SK-N-SH treated with all-trans-retinoic acid at 6 μM for 48 hours (cell line): ENCODE measurements around the gene STK38L.

Experiments
- ATAC-seq: fragments of 200-7000 bp; cut with Tn5 transposase; 3 replicates; pipeline ENCODE4 v1.9.1; 2020; ENCODE audit warnings: mild to moderate bottlenecking, moderate library complexity
- ARNTL ChIP-seq: fragments of 450-650 bp; formaldehyde crosslinking; IDR thresholded peaks from 2 replicates; pipeline ENCODE4 v1.5.0; 2020; ENCODE audit warnings: low read depth, mild to moderate bottlenecking, moderate library complexity, borderline replicate concordance
- BACH2 ChIP-seq: fragments of 250-450 bp; sonication (Bioruptor Pico); IDR thresholded peaks from 2 replicates; pipeline ENCODE4 v1.9.0; 2021; ENCODE audit warnings: mild to moderate bottlenecking, borderline replicate concordance
- CREB5 ChIP-seq: fragments of 250-450 bp; sonication (Bioruptor Pico); IDR thresholded peaks from 2 replicates; pipeline ENCODE4 v1.5.1; 2020; ENCODE audit warnings: low read depth, mild to moderate bottlenecking, moderate library complexity
- CSDC2 ChIP-seq: fragments of 250-450 bp; sonication (Bioruptor Pico); IDR thresholded peaks from 2 replicates; pipeline ENCODE4 v1.5.0; 2020; ENCODE audit warnings: mild to moderate bottlenecking, moderate library complexity
- ESRRG ChIP-seq: fragments of 250-450 bp; sonication (Bioruptor Pico); IDR thresholded peaks from 2 replicates; pipeline ENCODE4 v1.6.1; 2021; ENCODE audit warnings: mild to moderate bottlenecking
- ISL1 ChIP-seq: fragments of 250-450 bp; sonication (Bioruptor Pico); IDR thresholded peaks from 2 replicates; pipeline ENCODE4 v2.1.2; 2022; ENCODE audit warnings: mild to moderate bottlenecking, moderate library complexity
- OSR1 ChIP-seq: fragments of 250-450 bp; sonication (Bioruptor Pico); IDR thresholded peaks from 2 replicates; pipeline ENCODE4 v1.8.0; 2022; ENCODE audit warnings: moderate library complexity, mild to moderate bottlenecking, inconsistent platforms
- PATZ1 ChIP-seq: fragments of 250-450 bp; sonication (Bioruptor Pico); IDR thresholded peaks from 2 replicates; pipeline ENCODE4 v1.8.0; 2020; ENCODE audit warnings: mild to moderate bottlenecking, moderate library complexity, borderline replicate concordance
- PPARA ChIP-seq: fragments of 250-450 bp; sonication (Bioruptor Pico); IDR thresholded peaks from 2 replicates; pipeline ENCODE4 v1.5.0; 2020; ENCODE audit warnings: mild to moderate bottlenecking, borderline replicate concordance
- RARB ChIP-seq: fragments of 250-450 bp; sonication (Bioruptor Pico); IDR thresholded peaks from 2 replicates; pipeline ENCODE4 v1.8.0; 2021; ENCODE audit warnings: mild to moderate bottlenecking, moderate library complexity
- SNAI2 ChIP-seq: fragments of 250-450 bp; sonication (Bioruptor Pico); IDR thresholded peaks from 2 replicates; pipeline ENCODE4 v1.5.0; 2020; ENCODE audit warnings: mild to moderate bottlenecking, moderate library complexity
- TCF4 ChIP-seq: fragments of 250-450 bp; sonication (Bioruptor Pico); IDR thresholded peaks from 2 replicates; pipeline ENCODE4 v1.8.0; 2021; ENCODE audit warnings: mild to moderate bottlenecking, moderate library complexity, borderline replicate concordance
- TOX ChIP-seq: fragments of 250-450 bp; sonication (Bioruptor Pico); IDR thresholded peaks from 2 replicates; pipeline ENCODE4 v1.8.0; 2021; ENCODE audit warnings: mild to moderate bottlenecking, moderate library complexity, borderline replicate concordance
- ZFP3 ChIP-seq: fragments of 250-450 bp; sonication (Bioruptor Pico); IDR thresholded peaks from 2 replicates; pipeline ENCODE4 v1.5.0; 2020; ENCODE audit warnings: mild to moderate bottlenecking, moderate library complexity
- ZFP30 ChIP-seq: fragments of 450-650 bp; formaldehyde crosslinking; IDR thresholded peaks from 2 replicates; pipeline ENCODE4 v1.5.0; 2022; ENCODE audit warnings: mild to moderate bottlenecking, moderate library complexity
- ZNF70 ChIP-seq: fragments of 450-650 bp; formaldehyde crosslinking; IDR thresholded peaks from 2 replicates; pipeline ENCODE4 v1.5.0; 2020; ENCODE audit warnings: mild to moderate bottlenecking, moderate library complexity
- ZNF8 ChIP-seq: fragments of 450-650 bp; formaldehyde crosslinking; IDR thresholded peaks from 2 replicates; pipeline ENCODE4 v1.5.0; 2020; ENCODE audit warnings: mild to moderate bottlenecking, moderate library complexity
- TF ChIP-seq, protein P1 (sequence below): fragments of 250-450 bp; sonication (Bioruptor Pico); IDR thresholded peaks from 2 replicates; pipeline ENCODE4 v1.8.0; 2021; ENCODE audit warnings: low read depth, mild to moderate bottlenecking, moderate library complexity, borderline replicate concordance
- TF ChIP-seq, protein P2 (sequence below): fragments of 250-450 bp; sonication (Bioruptor Pico); IDR thresholded peaks from 2 replicates; pipeline ENCODE4 v1.5.1; 2021; ENCODE audit warnings: mild to moderate bottlenecking, moderate library complexity
- TF ChIP-seq, protein P3 (sequence below): fragments of 250-450 bp; sonication (Bioruptor Pico); IDR thresholded peaks from 2 replicates; pipeline ENCODE4 v1.5.0; 2020; ENCODE audit warnings: mild to moderate bottlenecking, moderate library complexity

The STK38L gene

GRCh38 chr12:27246774-27247173 lies 2.7 kb downstream of the STK38L start:
- ATAC-seq, result no peak
- TF ChIP-seq SNAI2 (CRISPR knock-in tag) (no peak), TOX (CRISPR knock-in tag) (no peak), ISL1 (no peak), PATZ1 (no peak), ZNF8 (CRISPR knock-in tag) (no peak), ZFP30 (no peak), PPARA (no peak), CREB5 (CRISPR knock-in tag) (no peak), ZNF70 (CRISPR knock-in tag) (no peak), OSR1 (CRISPR knock-in tag) (no peak), CSDC2 (CRISPR knock-in tag) (no peak), ESRRG (CRISPR knock-in tag) (no peak), ZFP3 (CRISPR knock-in tag) (no peak)
- TF ChIP-seq, protein P1, sequence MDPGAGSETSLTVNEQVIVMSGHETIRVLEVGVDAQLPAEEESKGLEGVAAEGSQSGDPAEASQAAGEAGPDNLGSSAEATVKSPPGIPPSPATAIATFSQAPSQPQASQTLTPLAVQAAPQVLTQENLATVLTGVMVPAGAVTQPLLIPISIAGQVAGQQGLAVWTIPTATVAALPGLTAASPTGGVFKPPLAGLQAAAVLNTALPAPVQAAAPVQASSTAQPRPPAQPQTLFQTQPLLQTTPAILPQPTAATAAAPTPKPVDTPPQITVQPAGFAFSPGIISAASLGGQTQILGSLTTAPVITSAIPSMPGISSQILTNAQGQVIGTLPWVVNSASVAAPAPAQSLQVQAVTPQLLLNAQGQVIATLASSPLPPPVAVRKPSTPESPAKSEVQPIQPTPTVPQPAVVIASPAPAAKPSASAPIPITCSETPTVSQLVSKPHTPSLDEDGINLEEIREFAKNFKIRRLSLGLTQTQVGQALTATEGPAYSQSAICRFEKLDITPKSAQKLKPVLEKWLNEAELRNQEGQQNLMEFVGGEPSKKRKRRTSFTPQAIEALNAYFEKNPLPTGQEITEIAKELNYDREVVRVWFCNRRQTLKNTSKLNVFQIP, result no peak
- TF ChIP-seq, protein P2, sequence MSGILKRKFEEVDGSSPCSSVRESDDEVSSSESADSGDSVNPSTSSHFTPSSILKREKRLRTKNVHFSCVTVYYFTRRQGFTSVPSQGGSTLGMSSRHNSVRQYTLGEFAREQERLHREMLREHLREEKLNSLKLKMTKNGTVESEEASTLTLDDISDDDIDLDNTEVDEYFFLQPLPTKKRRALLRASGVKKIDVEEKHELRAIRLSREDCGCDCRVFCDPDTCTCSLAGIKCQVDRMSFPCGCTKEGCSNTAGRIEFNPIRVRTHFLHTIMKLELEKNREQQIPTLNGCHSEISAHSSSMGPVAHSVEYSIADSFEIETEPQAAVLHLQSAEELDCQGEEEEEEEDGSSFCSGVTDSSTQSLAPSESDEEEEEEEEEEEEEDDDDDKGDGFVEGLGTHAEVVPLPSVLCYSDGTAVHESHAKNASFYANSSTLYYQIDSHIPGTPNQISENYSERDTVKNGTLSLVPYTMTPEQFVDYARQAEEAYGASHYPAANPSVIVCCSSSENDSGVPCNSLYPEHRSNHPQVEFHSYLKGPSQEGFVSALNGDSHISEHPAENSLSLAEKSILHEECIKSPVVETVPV, result no peak
- TF ChIP-seq, all 23 proteins: peak for 0

GRCh38 chr12:27252934-27253333 lies 8.8 kb downstream of the STK38L start:
- TF ChIP-seq ZFP3 (CRISPR knock-in tag) (no peak), TOX (CRISPR knock-in tag) (no peak), PATZ1 (no peak), ISL1 (no peak)

GRCh38 chr12:27253347-27253746 lies 9.3 kb downstream of the STK38L start:
- no peak for ATAC-seq
- TF ChIP-seq ZFP3 (CRISPR knock-in tag), result no peak
- TF ChIP-seq ZNF70 (CRISPR knock-in tag), result no peak
- TF ChIP-seq BACH2 (CRISPR knock-in tag), result no peak
- TF ChIP-seq, protein P3, sequence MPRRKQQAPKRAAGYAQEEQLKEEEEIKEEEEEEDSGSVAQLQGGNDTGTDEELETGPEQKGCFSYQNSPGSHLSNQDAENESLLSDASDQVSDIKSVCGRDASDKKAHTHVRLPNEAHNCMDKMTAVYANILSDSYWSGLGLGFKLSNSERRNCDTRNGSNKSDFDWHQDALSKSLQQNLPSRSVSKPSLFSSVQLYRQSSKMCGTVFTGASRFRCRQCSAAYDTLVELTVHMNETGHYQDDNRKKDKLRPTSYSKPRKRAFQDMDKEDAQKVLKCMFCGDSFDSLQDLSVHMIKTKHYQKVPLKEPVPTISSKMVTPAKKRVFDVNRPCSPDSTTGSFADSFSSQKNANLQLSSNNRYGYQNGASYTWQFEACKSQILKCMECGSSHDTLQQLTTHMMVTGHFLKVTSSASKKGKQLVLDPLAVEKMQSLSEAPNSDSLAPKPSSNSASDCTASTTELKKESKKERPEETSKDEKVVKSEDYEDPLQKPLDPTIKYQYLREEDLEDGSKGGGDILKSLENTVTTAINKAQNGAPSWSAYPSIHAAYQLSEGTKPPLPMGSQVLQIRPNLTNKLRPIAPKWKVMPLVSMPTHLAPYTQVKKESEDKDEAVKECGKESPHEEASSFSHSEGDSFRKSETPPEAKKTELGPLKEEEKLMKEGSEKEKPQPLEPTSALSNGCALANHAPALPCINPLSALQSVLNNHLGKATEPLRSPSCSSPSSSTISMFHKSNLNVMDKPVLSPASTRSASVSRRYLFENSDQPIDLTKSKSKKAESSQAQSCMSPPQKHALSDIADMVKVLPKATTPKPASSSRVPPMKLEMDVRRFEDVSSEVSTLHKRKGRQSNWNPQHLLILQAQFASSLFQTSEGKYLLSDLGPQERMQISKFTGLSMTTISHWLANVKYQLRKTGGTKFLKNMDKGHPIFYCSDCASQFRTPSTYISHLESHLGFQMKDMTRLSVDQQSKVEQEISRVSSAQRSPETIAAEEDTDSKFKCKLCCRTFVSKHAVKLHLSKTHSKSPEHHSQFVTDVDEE (CRISPR knock-in tag), result no peak
- TF ChIP-seq, all 23 proteins: peak for 0

More at GRCh38 chr12:27252934-27253333, 8.8 kb downstream of the STK38L start:
- no peak for ATAC-seq

GRCh38 chr12:27255806-27256205 lies 11.7 kb downstream of the STK38L start:
- no peak for ATAC-seq
- TF ChIP-seq, protein P3 (CRISPR knock-in tag), result no peak
- TF ChIP-seq ARNTL (CRISPR knock-in tag), result no peak
- TF ChIP-seq TCF4 (CRISPR knock-in tag), result no peak
- TF ChIP-seq CREB5 (CRISPR knock-in tag), result no peak
- TF ChIP-seq RARB (CRISPR knock-in tag), result no peak
- no peak for TF ChIP-seq ZNF70 (CRISPR knock-in tag)
- TF ChIP-seq ESRRG (CRISPR knock-in tag), result no peak
